NCI-H460 (cell line): Measurements from ENCODE around the gene CMTR1. TPM values are rescaled to one million over a fixed set of nuclear protein-coding genes. Genes with fewer than 3 reads are reported as not detected.

ENCODE experiments used
- DNase-seq: peaks from one replicate; pipeline ENCODE4 v3.0.0-alpha.2; 2016; ENCODE audit warnings: low read depth; ENCODE audit errors: extremely low read depth
- total RNA-seq: library from RNA; depleted of rRNA; stranded (reverse); fragments of >200 nt; shearing (Covaris generic); gene quantifications from 2 replicates; pipeline ENCODE4 v1.2.3, GENCODE V29; 2014

Gene CMTR1
- total RNA-seq, 1 experiment from 2014 or later: 21.1 TPM

GRCh38 chr6:37507690-37508421, 74.8 kb downstream of the CMTR1 start:
- no peak for DNase-seq

- DNase-seq: no peak
These were observed 78.2 kb downstream of the CMTR1 start for GRCh38 chr6:37511201-37511600.

GRCh38 chr6:37511910-37512399, 78.9 kb downstream of the CMTR1 start:
- no peak for DNase-seq

- no peak for DNase-seq
These were observed 79.5 kb downstream of the CMTR1 start for GRCh38 chr6:37512400-37513011.

GRCh38 chr6:37513155-37513554, 80.1 kb downstream of the CMTR1 start:
- no peak for DNase-seq

- no peak for DNase-seq
These were observed 80.6 kb downstream of the CMTR1 start for GRCh38 chr6:37513576-37513975.

- DNase-seq: no peak
These were observed 81.3 kb downstream of the CMTR1 start for GRCh38 chr6:37514321-37514771.

- DNase-seq: no peak
These were observed 81.8 kb downstream of the CMTR1 start for GRCh38 chr6:37514837-37515236.

- no peak for DNase-seq
These were observed 82.7 kb downstream of the CMTR1 start for GRCh38 chr6:37515712-37516075.

GRCh38 chr6:37516076-37516919, 83.3 kb downstream of the CMTR1 start:
- DNase-seq: no peak

GRCh38 chr6:37516920-37517405, 83.9 kb downstream of the CMTR1 start:
- DNase-seq: no peak

GRCh38 chr6:37517411-37517812, 84.4 kb downstream of the CMTR1 start:
- no peak for DNase-seq

GRCh38 chr6:37518116-37518515, 85.1 kb downstream of the CMTR1 start:
- DNase-seq: no peak

GRCh38 chr6:37519461-37519860, 86.4 kb downstream of the CMTR1 start:
- DNase-seq: no peak

GRCh38 chr6:37520926-37521325, 87.9 kb downstream of the CMTR1 start:
- no peak for DNase-seq

- no peak for DNase-seq
These were observed 88.7 kb downstream of the CMTR1 start for GRCh38 chr6:37521674-37522073.

- no peak for DNase-seq
These were observed 89.8 kb downstream of the CMTR1 start for GRCh38 chr6:37522836-37523235.

- no peak for DNase-seq
These were observed 90.4 kb downstream of the CMTR1 start for GRCh38 chr6:37523412-37523811.

GRCh38 chr6:37524025-37524969, 91.3 kb downstream of the CMTR1 start:
- no peak for DNase-seq

- DNase-seq: no peak
These were observed 91.9 kb downstream of the CMTR1 start for GRCh38 chr6:37524970-37525318.
